Breast epithelium (tissue), 4 donors: ENCODE measurements around the gene HTT. TPM values are rescaled to one million over a fixed set of nuclear protein-coding genes. Genes with fewer than 3 reads are reported as not detected.

Source experiments
- DNase-seq, 2 donors: peaks; one replicate each; pipeline ENCODE4 v3.0.0-alpha.2; 2019; ENCODE audit warnings: low spot score in 2 of 2
- H3K27ac ChIP-seq, 2 donors: fragments of 200-600 bp; sonication (generic) in 1 of 2; one replicate each; pipeline ENCODE4 v1.5.1; 2016 to 2019; ENCODE audit warnings: mild to moderate bottlenecking in 1 of 2
- H3K27me3 ChIP-seq, 2 donors: fragments of 200-600 bp; sonication (generic) in 1 of 2; one replicate each; pipeline versions ENCODE4 v1.5.1 to v1.6.0; 2017 to 2019; ENCODE audit warnings: control low read depth in 1 of 2, mild to moderate bottlenecking in 1 of 2
- H3K36me3 ChIP-seq: fragments of 200-600 bp; one replicate; pipeline ENCODE4 v1.5.1; 2019
- H3K4me1 ChIP-seq, 2 donors: fragments of 200-600 bp; sonication (generic); one replicate each; pipeline ENCODE4 v1.5.1; 2016 to 2019; ENCODE audit warnings: control low read depth in 1 of 2
- H3K4me3 ChIP-seq, 3 donors: fragments of 200-600 bp; sonication (generic); 1 replicate in 2 of 3; 2 replicates in 1 of 3; pipeline ENCODE4 v1.5.1; 2016 to 2019; ENCODE audit warnings: mild to moderate bottlenecking in 3 of 3, moderate library complexity in 2 of 3
- H3K9me3 ChIP-seq, 2 donors: fragments of 200-600 bp; sonication (generic) in 1 of 2; one replicate each; pipeline ENCODE4 v1.5.1; 2016 to 2019; ENCODE audit warnings: control low read depth in 1 of 2
- CTCF ChIP-seq, 3 donors: fragments of 450-650 bp; IDR thresholded peaks; one replicate each; pipeline ENCODE4 v1.5.1; 2016 to 2017; ENCODE audit warnings: antibody characterized with exemption in 3 of 3, mild to moderate bottlenecking in 3 of 3, moderate library complexity in 3 of 3
- POLR2A ChIP-seq: fragments of 450-650 bp; IDR thresholded peaks from one replicate; pipeline ENCODE4 v1.6.1; 2016; ENCODE audit warnings: antibody characterized with exemption, mild to moderate bottlenecking, moderate library complexity
- POLR2AphosphoS5 ChIP-seq, 3 donors: sonication (generic); formaldehyde crosslinking; IDR thresholded peaks; one replicate each; pipeline ENCODE4 v1.6.1; 2017; ENCODE audit warnings: antibody characterized with exemption in 3 of 3
- intact Hi-C: fragments of 100-400 bp; cut with DNase I; formaldehyde crosslinking; loops from one replicate; pipeline ENCODE4 v1.15.1; 2023; ENCODE audit warnings: low total_unique reads
- total RNA-seq, 3 donors: library from RNA; depleted of rRNA; stranded (reverse); fragments of >200 nt; gene quantifications; one replicate each; pipeline ENCODE4 v1.1.0, GENCODE V29; 2016

Gene HTT
- total RNA-seq, 3 donors from 2014 or later, result 53.8 to 71.1 (median 55.1) TPM

DNA sequence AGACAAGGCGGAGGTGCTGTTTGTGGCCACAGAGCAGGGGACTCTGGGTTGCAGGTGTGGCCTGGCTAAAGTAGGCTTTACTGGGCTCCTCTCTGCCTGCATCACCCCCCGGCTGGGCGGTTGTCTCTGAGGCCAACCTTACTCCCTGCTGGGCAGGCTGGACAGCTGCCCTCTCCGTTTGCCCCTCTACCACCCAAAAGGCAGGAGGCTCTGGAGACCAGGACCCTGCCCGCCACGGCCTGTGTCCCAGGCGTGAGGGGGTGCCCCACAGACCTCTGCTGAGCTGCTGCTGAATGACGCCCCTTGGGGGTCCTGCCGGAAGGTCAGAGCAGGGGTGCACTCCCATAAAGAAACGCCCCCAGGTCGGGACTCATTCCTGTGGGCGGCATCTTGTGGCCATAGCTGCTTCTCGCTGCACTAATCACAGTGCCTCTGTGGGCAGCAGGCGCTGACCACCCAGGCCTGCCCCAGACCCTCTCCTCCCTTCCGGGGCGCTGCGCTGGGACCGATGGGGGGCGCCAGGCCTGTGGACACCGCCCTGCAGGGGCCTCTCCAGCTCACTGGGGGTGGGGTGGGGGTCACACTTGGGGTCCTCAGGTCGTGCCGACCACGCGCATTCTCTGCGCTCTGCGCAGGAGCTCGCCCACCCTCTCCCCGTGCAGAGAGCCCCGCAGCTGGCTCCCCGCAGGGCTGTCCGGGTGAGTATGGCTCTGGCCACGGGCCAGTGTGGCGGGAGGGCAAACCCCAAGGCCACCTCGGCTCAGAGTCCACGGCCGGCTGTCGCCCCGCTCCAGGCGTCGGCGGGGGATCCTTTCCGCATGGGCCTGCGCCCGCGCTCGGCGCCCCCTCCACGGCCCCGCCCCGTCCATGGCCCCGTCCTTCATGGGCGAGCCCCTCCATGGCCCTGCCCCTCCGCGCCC, 1.1 kb upstream of the HTT start:
- peak in 1 of 2 donors; percentile 28 for DNase-seq
- Histone ChIP-seq H3K36me3 (no peaks in the 10 kb centered on the region), H3K4me1 (no peaks in the 10 kb centered on the region), H3K27me3 (no peaks in the 10 kb centered on the region), H3K27ac (peak overlapping the region; percentile 57 to 75), H3K9me3 (no peaks in the 10 kb centered on the region), H3K4me3 (peak overlapping the region; percentile 82 to 99 (median 83))
- intact Hi-C loops, result no loop called here
- TF ChIP-seq CTCF (IDR thresholded peaks at IDR 0.05) (no peak), POLR2AphosphoS5 (IDR thresholded peaks at IDR 0.05) (peak in 1 of 3 donors; percentile 14), POLR2A (peak; percentile 10)

- Histone ChIP-seq H3K27ac (peak overlapping the region; percentile 92 to 94), H3K36me3 (no peaks in the 10 kb centered on the region), H3K9me3 (no peaks in the 10 kb centered on the region), H3K4me3 (peak overlapping the region; percentile 82 to 99 (median 83)), H3K27me3 (no peaks in the 10 kb centered on the region), H3K4me1 (no peaks in the 10 kb centered on the region)
- intact Hi-C loops, result no loop called here
- TF ChIP-seq CTCF (IDR thresholded peaks at IDR 0.05) (no peak), POLR2AphosphoS5 (IDR thresholded peaks at IDR 0.05) (peak in 1 of 3 donors; percentile 62)
- DNase-seq, result peak; percentile 63 to 65
Observed at GRCh38 chr4:3074846-3075651, 568 bp downstream of the HTT start.

- no peaks in the 10 kb centered on the region for H3K36me3 ChIP-seq
- H3K27me3 ChIP-seq, result no peaks in the 10 kb centered on the region
- H3K27ac ChIP-seq, result peak overlapping the region; percentile 92 to 94
- H3K9me3 ChIP-seq, result no peaks in the 10 kb centered on the region
- peak overlapping the region; percentile 82 to 99 (median 83) for H3K4me3 ChIP-seq
- no peaks in the 10 kb centered on the region for H3K4me1 ChIP-seq
- intact Hi-C loops, result no loop called here
- TF ChIP-seq CTCF (IDR thresholded peaks at IDR 0.05) (no peak), POLR2AphosphoS5 (IDR thresholded peaks at IDR 0.05) (no peak), POLR2A (no peak)
- no peak for DNase-seq
Observed at GRCh38 chr4:3075652-3075981, 1.1 kb downstream of the HTT start.

DNA sequence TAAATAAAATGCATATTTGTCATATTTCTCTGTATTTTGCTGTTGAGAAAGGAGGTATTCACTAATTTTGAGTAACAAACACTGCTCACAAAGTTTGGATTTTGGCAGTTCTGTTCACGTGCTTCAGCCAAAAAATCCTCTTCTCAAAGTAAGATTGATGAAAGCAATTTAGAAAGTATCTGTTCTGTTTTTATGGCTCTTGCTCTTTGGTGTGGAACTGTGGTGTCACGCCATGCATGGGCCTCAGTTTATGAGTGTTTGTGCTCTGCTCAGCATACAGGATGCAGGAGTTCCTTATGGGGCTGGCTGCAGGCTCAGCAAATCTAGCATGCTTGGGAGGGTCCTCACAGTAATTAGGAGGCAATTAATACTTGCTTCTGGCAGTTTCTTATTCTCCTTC, 3.3 kb downstream of the HTT start:
- intact Hi-C loops, result no loop called here
- no peaks in the 10 kb centered on the region for H3K36me3 ChIP-seq
- no peak for TF ChIP-seq POLR2AphosphoS5 (IDR thresholded peaks at IDR 0.05)
- TF ChIP-seq POLR2A, result no peak
- TF ChIP-seq CTCF (IDR thresholded peaks at IDR 0.05), result no peak

DNA sequence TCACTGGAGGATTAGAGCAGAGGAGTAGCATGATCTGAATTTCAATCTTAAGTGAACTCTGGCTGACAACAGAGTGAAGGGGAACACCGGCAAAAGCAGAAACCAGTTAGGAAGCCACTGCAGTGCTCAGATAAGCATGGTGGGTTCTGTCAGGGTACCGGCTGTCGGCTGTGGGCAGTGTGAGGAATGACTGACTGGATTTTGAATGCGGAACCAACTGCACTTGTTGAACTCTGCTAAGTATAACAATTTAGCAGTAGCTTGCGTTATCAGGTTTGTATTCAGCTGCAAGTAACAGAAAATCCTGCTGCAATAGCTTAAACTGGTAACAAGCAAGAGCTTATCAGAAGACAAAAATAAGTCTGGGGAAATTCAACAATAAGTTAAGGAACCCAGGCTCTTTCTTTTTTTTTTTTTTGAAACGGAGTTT, 5.2 kb downstream of the HTT start:
- Histone ChIP-seq H3K27me3 (no peaks in the 10 kb centered on the region), H3K4me3 (no peak overlapping the region), H3K27ac (no peak overlapping the region), H3K4me1 (no peaks in the 10 kb centered on the region), H3K36me3 (no peaks in the 10 kb centered on the region), H3K9me3 (no peaks in the 10 kb centered on the region)
- intact Hi-C loops, result no loop called here
- TF ChIP-seq POLR2AphosphoS5 (IDR thresholded peaks at IDR 0.05), result no peak
- TF ChIP-seq POLR2A, result no peak
- no peak for TF ChIP-seq CTCF (IDR thresholded peaks at IDR 0.05)
- DNase-seq, result no peak

More for the DNA sequence above, 3.3 kb downstream of the HTT start:
- H3K4me1 ChIP-seq, result no peaks in the 10 kb centered on the region
- no peak overlapping the region for H3K27ac ChIP-seq
- no peak overlapping the region for H3K4me3 ChIP-seq
- DNase-seq, result no peak
- no peaks in the 10 kb centered on the region for H3K9me3 ChIP-seq
- H3K27me3 ChIP-seq, result no peaks in the 10 kb centered on the region
